SKM-1 treated with dmso at 0.1 percent for 144 hours (cell line): Measurements from ENCODE around the gene UBAP2L.
A peak's percentile ranks its signal among the peaks of the same experiment; 100 is the strongest.

Experiments
- DNase-seq: peaks from one replicate; lab custom pipeline; 2025; ENCODE audit not compliant: unreplicated experiment; lab: John Stamatoyannopoulos, UW

Gene UBAP2L

GRCh38 chr1:154220071-154220969 lies at the start of gene UBAP2L:
Gene UBAP2L, plus strand, starts transcription at chr1:154220955. Its CDS starts 4,169 bp downstream, at chr1:154225124.
- DNase-seq = peak; percentile 100

GRCh38 chr1:154171223-154171583 lies 49.6 kb upstream of the UBAP2L start:
- DNase-seq = no peak

GRCh38 chr1:154171880-154172279 lies 48.9 kb upstream of the UBAP2L start:
- no peak for DNase-seq

GRCh38 chr1:154174654-154175053 lies 46.1 kb upstream of the UBAP2L start:
- DNase-seq = no peak

GRCh38 chr1:154176337-154176736 lies 44.4 kb upstream of the UBAP2L start:
- no peak for DNase-seq

GRCh38 chr1:154178013-154178412 lies 42.7 kb upstream of the UBAP2L start:
- DNase-seq = no peak

- no peak for DNase-seq
Measured at GRCh38 chr1:154178911-154179811, 41.6 kb upstream of the UBAP2L start.

- peak; percentile 96 for DNase-seq
Measured at GRCh38 chr1:154179946-154180687, 40.6 kb upstream of the UBAP2L start.

- DNase-seq = no peak
Measured at GRCh38 chr1:154181944-154182343, 38.8 kb upstream of the UBAP2L start.

GRCh38 chr1:154182344-154183045 lies 38.3 kb upstream of the UBAP2L start:
- peak; percentile 99 for DNase-seq

- peak; percentile 99 for DNase-seq
Measured at GRCh38 chr1:154183046-154183915, 37.5 kb upstream of the UBAP2L start.

- peak; percentile 77 for DNase-seq
Measured at GRCh38 chr1:154186177-154186576, 34.6 kb upstream of the UBAP2L start.

GRCh38 chr1:154186852-154187501 lies 33.8 kb upstream of the UBAP2L start:
- DNase-seq = no peak

- no peak for DNase-seq
Measured at GRCh38 chr1:154190550-154190949, 30.2 kb upstream of the UBAP2L start.

- DNase-seq = peak; percentile 71
Measured at GRCh38 chr1:154191990-154192461, 28.7 kb upstream of the UBAP2L start, which contains the start of gene TPM3. Gene TPM3, minus strand, starts transcription at chr1:154192100. Its CDS starts 82 bp downstream, at chr1:154192018.

- no peak for DNase-seq
Measured at GRCh38 chr1:154192476-154192875, 28.3 kb upstream of the UBAP2L start.

- no peak for DNase-seq
Measured at GRCh38 chr1:154193821-154194220, 26.9 kb upstream of the UBAP2L start.

GRCh38 chr1:154198756-154199562 lies 21.8 kb upstream of the UBAP2L start:
- peak; percentile 42 for DNase-seq
